ENCODE measurements around the gene ATP10D. TPM values are rescaled to one million over a fixed set of nuclear protein-coding genes. Genes with fewer than 3 reads are reported as not detected.

Gene ATP10D
- total RNA-seq, 1 donor from 2014 or later = 25.2 TPM

DNA sequence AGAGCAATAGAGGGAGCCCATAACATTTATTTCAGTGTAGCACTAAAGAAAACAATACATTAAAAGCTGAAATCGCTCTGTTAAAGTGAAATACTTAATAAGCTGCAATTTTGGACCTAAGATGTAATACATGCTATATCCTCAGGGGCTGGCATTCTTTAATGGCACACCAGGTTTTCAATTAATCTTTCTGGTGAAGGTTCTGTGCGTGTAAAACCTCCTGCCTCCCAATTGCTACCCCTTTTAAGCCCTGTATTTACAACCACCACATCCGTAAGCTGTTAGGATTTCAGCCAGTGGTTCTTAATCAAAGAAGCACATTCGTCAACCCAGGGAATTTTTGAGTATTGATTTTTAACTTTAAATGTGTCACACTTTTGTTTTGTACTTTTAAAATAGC, 14.0 kb upstream of the ATP10D start:
- DNase-seq = no peak
- no peaks in the 10 kb centered on the region for H3K9me3 ChIP-seq
- TF ChIP-seq, protein P1, sequence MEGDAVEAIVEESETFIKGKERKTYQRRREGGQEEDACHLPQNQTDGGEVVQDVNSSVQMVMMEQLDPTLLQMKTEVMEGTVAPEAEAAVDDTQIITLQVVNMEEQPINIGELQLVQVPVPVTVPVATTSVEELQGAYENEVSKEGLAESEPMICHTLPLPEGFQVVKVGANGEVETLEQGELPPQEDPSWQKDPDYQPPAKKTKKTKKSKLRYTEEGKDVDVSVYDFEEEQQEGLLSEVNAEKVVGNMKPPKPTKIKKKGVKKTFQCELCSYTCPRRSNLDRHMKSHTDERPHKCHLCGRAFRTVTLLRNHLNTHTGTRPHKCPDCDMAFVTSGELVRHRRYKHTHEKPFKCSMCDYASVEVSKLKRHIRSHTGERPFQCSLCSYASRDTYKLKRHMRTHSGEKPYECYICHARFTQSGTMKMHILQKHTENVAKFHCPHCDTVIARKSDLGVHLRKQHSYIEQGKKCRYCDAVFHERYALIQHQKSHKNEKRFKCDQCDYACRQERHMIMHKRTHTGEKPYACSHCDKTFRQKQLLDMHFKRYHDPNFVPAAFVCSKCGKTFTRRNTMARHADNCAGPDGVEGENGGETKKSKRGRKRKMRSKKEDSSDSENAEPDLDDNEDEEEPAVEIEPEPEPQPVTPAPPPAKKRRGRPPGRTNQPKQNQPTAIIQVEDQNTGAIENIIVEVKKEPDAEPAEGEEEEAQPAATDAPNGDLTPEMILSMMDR (IDR thresholded peaks at IDR 0.05) = no peak
- H3K27me3 ChIP-seq (ENCODE audit: low read depth) = no peaks in the 10 kb centered on the region
- no peaks in the 10 kb centered on the region for H3K36me3 ChIP-seq
- intact Hi-C loops (cut with DNase I) = no loop called here
- H3K4me3 ChIP-seq = no peak overlapping the region
- H3K4me1 ChIP-seq = no peaks in the 10 kb centered on the region
- no peak for ATAC-seq
- no peak overlapping the region for H3K27ac ChIP-seq

DNA sequence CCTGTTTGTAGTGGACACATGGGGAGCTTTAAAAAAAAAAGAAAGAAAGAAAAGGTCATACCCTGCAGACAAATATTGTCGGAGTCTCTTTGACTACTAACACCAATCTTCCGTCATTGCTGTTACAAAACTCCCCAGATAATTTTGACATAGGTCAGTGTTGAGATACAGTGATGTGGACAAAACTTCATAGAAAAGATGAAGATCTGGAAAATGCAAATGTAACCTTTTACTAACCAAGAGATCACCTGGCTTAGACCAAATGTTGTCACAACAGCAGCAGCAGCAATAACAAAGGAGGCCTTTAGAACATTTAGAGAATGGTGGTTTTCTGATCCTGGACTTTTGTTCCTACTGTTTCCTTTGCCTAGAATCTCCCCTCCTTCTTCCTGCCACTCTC, 13.5 kb upstream of the ATP10D start:
- Histone ChIP-seq H3K4me1 (no peaks in the 10 kb centered on the region), H3K9me3 (no peaks in the 10 kb centered on the region), H3K36me3 (no peaks in the 10 kb centered on the region), H3K27me3 (ENCODE audit: low read depth) (no peaks in the 10 kb centered on the region), H3K4me3 (no peak overlapping the region), H3K27ac (no peak overlapping the region)
- TF ChIP-seq, protein P1 (IDR thresholded peaks at IDR 0.05) = no peak
- ATAC-seq (no peak), DNase-seq (no peak)
- intact Hi-C loops (cut with DNase I) = no loop called here

DNA sequence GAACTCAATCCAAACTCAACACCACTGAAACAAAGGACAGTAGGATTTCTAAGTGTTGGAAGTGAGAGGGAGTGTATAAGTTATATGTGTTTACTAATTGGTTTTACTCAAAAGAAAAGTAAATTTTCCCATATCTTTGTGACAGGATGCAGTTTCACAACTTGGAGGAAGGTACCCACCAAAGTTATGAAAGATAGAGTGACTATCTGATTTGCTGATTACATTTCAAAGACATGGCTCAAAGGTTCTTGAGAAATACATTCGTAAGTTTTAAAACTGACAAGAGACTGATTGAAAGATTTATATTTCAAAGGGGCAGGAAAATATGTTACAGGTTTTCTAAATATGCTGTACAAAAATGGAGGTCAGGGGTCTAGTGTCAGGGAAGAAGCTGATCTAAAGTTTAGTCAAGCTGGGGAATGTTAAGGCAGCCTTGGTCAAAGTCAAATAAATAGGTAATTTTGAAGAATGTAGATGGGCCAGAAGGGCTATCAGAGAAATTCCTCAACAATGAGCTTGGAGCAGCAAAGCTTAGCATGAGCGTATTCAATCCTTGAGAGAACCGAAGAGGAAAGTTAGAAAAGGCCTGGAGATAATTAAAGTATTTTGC, 11.8 kb upstream of the ATP10D start:
- Histone ChIP-seq H3K36me3 (no peaks in the 10 kb centered on the region), H3K4me1 (no peaks in the 10 kb centered on the region), H3K27ac (no peak overlapping the region), H3K4me3 (no peak overlapping the region), H3K9me3 (no peaks in the 10 kb centered on the region), H3K27me3 (ENCODE audit: low read depth) (no peaks in the 10 kb centered on the region)
- TF ChIP-seq, protein P1 (IDR thresholded peaks at IDR 0.05) = no peak
- ATAC-seq (no peak), DNase-seq (no peak)
- intact Hi-C loops (cut with DNase I) = no loop called here

DNA sequence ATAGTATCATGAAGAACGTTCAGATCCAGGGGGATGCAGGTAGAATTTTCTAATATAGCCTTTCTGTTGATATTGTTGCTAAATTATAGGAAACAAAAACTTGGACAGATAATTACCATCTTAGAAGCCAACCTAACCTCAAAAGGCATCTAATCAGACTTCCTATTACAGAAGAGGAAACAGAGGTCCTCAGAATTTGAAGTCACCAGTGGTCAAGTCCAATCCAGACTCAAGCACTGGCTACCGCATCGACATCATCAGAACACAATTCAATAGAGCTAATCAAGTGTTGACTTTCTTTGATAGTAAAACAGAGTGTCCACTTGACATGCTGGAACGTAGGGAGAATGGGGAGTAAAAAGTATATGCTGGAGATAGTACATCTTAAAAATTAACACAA, 10.3 kb upstream of the ATP10D start:
- Histone ChIP-seq H3K9me3 (no peaks in the 10 kb centered on the region), H3K4me3 (no peak overlapping the region), H3K27ac (no peak overlapping the region), H3K4me1 (no peaks in the 10 kb centered on the region), H3K36me3 (no peaks in the 10 kb centered on the region), H3K27me3 (ENCODE audit: low read depth) (no peaks in the 10 kb centered on the region)
- ATAC-seq = no peak
- TF ChIP-seq, protein P1 (IDR thresholded peaks at IDR 0.05) = no peak
- DNase-seq = no peak
- intact Hi-C loops (cut with DNase I) = no loop called here

DNA sequence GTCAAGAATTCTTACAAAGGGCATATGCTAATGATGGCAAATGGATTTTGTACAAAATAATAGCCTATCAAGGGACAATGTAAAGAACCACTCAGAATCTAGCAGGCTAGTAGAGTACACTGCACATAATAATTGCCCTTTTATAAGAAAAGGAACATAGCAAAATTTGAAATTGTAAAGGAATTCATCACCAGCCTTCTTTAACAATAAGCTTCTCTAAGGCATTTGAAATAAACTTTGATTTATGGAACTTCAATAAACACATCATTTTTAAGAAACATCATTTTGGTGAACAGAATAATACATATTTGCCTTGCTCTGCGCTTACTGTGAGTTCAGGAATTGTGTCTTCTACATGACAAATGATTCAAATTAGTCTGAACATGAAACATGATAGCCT, 9.7 kb upstream of the ATP10D start:
- Histone ChIP-seq H3K4me3 (no peak overlapping the region), H3K27ac (no peak overlapping the region), H3K27me3 (ENCODE audit: low read depth) (no peaks in the 10 kb centered on the region), H3K9me3 (no peaks in the 10 kb centered on the region), H3K4me1 (no peaks in the 10 kb centered on the region), H3K36me3 (no peaks in the 10 kb centered on the region)
- intact Hi-C loops (cut with DNase I) = no loop called here
- TF ChIP-seq, protein P1 (IDR thresholded peaks at IDR 0.05) = no peak
- DNase-seq (no peak), ATAC-seq (no peak)

Data from lower lobe of right lung (tissue), 2 donors.